Measurements from ENCODE around the gene RAB11FIP4. TPM values are rescaled to one million over a fixed set of nuclear protein-coding genes. Genes with fewer than 3 reads are reported as not detected.
A peak's percentile ranks its signal among the peaks of the same experiment; 100 is the strongest.

RAB11FIP4 gene
- total RNA-seq, 1 donor from 2014 or later: 0.99 TPM

DNA sequence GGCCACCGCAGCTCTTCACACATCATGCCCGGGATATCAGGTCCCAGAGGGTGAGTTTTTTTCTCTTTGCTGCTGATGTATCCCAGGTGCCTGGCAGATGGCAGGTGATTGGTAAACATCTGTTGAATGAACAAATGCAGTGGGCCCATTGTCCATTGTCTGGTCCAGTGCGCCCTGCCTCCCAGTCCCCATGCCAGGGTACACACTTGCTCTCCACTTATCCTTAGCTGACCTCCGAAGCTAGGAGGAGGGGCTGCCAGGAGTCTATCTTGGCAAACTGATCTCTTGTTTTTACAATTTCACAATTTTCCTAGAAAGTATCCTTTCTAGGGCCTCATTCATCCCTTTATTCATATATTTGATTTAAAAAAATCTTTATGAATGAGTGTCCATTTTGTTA lies 196.0 kb downstream of the RAB11FIP4 start:
- Mint-ChIP-seq H3K27ac (ENCODE audit: unreplicated experiment) (no peak overlapping the region), H3K4me1 (ENCODE audit: unreplicated experiment) (peaks cover 25% of the 10 kb centered on the region), H3K36me3 (ENCODE audit: unreplicated experiment) (peaks cover 2% of the 10 kb centered on the region), H3K4me3 (ENCODE audit: unreplicated experiment) (no peak overlapping the region), H3K27me3 (ENCODE audit: unreplicated experiment) (no peaks in the 10 kb centered on the region), H3K9me3 (ENCODE audit: unreplicated experiment) (no peaks in the 10 kb centered on the region)
- TF ChIP-seq, protein P1, sequence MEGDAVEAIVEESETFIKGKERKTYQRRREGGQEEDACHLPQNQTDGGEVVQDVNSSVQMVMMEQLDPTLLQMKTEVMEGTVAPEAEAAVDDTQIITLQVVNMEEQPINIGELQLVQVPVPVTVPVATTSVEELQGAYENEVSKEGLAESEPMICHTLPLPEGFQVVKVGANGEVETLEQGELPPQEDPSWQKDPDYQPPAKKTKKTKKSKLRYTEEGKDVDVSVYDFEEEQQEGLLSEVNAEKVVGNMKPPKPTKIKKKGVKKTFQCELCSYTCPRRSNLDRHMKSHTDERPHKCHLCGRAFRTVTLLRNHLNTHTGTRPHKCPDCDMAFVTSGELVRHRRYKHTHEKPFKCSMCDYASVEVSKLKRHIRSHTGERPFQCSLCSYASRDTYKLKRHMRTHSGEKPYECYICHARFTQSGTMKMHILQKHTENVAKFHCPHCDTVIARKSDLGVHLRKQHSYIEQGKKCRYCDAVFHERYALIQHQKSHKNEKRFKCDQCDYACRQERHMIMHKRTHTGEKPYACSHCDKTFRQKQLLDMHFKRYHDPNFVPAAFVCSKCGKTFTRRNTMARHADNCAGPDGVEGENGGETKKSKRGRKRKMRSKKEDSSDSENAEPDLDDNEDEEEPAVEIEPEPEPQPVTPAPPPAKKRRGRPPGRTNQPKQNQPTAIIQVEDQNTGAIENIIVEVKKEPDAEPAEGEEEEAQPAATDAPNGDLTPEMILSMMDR (IDR thresholded peaks at IDR 0.05): no peak
- no peak for DNase-seq (ENCODE audit: extremely low spot score, unreplicated experiment)

Small RNA genes within 50 kb of the gene (microRNA-seq; reads per million reads assigned to microRNA genes)
- gene MIR193A (ENCODE audit: unreplicated experiment): 249 reads per million, percentile 63 among the genes with 10 or more reads in this experiment
- 3.8 reads per million for gene MIR365B (ENCODE audit: unreplicated experiment)
- gene MIR4725 (ENCODE audit: unreplicated experiment): 5.5 reads per million, percentile 1 among the genes with 10 or more reads in this experiment

Other genes starting within 250 kb of the RAB11FIP4 start
- gene OMG, start 94.4 kb upstream of the RAB11FIP4 start, total RNA-seq: not detected in 2 replicates
- gene EVI2B, start 77.6 kb upstream of the RAB11FIP4 start, total RNA-seq: not detected in 2 replicates
- not detected in 2 replicates for gene EVI2A, start 70.1 kb upstream of the RAB11FIP4 start, total RNA-seq

All from osteocyte (in vitro differentiated cells).